Kidney glomerular epithelial cell (primary cell): ENCODE measurements around the gene RAB8B.

Experiments used
- DNase-seq: peaks from one replicate; lab custom pipeline; 2025; lab: John Stamatoyannopoulos, UW

Gene RAB8B

DNA sequence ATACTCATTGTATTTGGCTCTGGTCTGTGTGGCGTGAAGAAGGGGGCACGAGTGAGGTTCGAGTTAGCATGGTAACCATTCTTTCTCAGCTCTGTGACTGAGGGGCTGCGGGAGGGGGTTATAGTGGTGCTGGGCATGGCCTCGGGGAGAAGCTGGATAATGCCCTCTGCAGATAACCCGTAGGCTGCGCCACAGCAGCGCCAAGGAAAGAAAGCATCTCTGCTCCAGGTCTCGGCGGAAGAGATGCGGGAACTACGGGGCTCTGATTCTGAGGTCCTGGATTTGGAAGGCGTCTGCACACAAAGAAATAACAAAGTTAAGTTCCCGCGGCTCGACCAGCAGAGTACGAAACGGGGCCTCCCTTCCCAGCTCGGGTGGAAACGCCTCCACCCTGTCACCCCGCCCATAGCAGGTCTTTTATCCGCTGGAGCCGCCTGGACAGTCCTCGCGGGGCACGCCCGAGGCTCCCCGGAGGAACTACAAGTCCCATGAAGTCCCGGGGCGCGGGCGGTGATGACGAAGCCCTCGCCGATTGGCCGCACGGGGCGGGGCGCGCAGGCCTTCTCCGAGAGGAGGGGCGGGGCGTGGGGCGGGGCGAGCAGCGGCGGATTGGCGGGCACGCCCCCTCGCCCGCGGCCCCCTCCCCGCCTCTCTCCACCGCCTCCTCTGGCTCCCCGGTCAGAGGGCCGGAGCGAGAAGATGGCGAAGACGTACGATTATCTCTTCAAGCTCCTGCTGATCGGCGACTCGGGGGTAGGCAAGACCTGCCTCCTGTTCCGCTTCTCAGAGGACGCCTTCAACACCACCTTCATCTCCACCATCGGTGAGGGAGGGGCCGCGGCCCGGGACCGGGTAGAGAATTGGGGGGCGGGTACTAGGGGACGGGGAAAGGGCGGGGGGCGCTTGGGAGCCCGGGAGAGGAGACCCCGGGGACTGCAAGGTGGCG, at the start of gene RAB8B:
TSS of gene RAB8B (plus strand) at position 681 of the 946 bp plus-strand sequence. CDS start at position 700, 19 bp downstream.
- peak; percentile 92 for DNase-seq

DNA sequence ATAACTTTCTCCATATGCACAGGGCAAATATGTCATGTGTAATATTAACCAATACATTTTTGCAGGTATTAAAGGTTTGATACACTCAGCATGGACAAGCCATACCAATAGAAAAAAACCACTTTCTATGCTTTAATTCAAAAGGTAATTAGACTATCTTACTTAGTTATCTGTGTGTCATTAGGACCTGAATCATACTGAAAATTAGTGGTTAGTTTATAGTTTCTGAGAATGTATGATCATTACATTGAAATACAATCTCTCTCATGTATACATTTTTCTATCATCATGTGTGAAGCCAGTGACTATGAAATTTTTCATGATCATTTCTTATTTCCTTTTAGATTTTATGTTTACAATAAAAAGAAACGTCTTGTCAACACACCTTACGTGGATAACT, 48.5 kb upstream of the RAB8B start:
- DNase-seq, result no peak

DNA sequence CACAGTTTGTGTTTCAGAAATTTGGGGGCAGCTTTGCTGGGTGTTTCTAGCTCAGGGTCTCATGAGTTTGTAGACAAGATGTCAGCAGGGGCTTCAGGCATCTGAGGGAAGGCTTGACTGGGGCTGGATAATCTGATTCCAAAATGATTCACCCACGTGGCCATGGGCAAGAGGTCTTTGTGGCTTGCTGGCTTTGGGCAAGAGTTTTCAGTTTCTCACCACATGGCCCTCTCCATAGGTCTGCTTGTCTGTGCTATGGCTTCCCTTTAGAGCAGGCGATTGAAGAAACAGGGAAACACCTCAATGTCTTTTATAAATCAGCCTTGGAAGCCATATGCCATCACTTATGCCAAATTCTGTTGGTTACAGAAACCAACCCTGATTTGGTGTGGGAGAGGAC, 44.0 kb upstream of the RAB8B start:
- DNase-seq, result no peak

DNA sequence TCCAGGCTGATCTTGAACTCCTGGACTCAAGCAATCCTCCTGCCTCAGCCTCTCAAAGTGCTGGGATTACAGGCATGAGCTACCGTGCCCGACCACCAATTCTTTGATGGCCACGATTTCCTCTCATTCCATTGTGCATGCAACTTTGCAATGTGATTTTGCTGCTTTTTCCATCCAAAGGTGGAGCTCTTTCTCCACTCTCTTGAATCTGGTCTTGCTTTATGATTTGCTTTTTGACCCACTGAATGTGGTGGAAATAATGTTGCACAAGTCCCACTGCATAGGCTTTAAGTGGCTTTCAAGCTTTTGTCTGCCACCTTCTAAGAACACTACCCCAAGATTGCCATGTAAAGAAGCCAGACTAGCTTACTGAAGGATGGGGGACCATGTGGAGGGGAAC, 42.7 kb upstream of the RAB8B start:
- peak; percentile 9 for DNase-seq

DNA sequence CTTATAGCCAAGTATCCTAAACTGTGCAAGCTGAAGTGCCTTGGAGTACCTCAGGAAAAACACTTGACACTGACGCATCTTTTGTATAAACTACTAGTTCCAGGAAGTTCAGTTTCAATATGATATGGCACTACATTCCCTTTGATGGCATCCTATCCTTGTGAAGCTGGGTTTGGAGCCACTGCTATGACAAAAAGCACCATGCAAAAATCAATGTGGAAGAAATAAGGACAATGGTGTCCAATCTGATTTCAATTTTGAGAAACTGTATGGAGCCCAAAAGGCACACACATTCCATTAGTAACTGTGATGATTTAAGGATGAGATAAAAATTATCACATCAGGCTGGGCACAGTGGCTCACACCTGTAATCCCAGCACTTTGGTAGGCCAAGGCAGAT, 37.7 kb upstream of the RAB8B start:
- no peak for DNase-seq

DNA sequence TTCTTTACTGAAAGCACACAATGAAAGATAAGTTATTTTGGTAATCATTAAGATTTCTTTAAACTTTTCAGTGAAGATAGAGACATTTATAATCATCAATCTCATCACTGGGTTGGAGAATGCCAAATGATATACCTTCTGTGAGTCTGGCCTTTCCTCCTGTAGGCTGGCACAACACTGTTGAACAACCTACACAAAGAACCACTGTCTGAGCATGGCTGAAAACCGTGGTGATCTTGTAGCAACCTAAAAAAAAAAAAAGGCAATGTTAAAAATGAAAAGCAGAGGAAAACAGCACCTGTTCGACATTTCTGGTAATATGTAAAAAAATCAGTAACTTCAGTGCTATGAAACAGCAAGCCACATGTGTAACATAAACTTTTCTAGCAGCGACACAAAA, 33.9 kb upstream of the RAB8B start:
- no peak for DNase-seq

DNA sequence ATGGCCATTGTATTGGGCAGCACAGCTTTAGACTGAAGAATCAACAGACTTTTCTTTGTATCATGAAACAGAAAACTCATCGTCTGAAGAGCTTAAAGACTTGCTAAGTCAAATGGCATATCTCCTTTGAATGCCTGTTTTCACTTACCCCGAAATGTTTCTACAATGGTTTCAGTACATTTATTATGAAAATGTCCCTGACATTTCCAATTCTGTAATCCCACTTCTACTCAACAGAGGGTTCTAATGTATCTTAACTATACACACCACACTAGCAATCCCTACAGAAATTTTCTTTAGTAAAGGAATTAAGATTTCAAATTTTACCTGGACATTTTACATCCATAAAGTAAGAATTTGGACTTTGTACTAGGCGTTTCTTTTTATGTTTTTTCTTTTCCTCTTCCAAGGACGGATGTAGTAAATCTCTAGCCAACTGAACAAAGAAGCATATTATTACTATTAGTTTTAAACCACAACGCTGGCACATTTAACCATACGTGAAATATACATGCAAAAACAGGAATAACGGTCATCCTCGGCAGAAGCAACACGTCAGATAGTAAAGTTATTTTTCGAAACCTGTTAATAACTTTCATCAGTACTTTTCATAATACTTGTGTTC, 33.2 kb upstream of the RAB8B start:
- DNase-seq, result no peak

DNA sequence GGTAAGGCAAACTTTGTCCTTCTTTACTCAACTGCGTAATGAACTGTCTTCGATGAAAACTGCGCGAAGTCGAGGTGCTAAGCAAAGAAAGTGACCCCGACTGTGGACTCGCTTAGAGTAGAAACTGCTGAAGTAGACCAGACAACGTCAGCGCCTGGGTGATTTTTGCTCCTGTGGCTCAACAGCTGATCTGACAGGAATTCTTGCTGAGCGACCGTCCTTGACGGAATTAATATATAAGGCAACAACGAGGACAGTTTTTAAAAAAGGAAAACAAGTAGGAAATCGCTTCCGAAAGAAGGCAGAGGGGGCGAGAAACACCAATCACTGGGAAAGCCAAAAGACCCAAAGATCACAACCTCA, 32.7 kb upstream of the RAB8B start:
- DNase-seq, result peak; percentile 81

DNA sequence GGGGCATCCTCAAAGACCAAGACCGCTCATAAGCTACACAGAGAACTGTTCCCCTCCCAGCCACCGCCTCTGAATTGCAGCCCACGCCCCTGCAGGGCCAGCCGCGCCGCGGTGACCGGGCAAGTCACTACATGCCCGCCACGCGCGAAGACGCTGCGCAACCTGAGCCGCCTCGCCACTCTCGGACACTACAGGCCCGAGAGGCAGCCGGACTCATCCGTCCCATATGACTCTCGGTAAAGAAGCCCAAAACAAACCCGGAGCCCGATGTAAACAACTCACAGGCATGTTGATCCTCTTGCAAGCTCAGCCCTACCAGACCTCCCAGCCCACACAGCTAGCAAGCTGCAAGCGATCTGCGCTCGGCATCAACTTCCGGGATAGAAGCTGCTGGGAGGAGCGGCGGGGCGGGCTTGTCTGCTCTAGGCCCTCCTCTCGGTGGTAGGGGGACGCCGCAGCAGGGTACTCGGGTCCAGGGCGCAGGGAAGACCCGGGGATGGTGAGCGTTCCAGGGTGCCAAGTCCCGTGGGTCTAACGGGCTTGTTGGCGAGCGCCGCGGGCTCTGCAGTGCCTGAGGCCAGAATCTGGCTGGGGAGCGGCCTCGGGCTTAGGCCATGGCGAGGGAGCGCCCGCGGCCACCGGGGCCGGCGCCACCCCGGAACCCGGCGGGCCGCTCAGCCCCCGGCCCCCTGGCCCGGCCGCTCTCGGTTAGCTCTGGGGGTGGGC, 32.1 kb upstream of the RAB8B start, which contains the start of gene RPS27L:
TSS of gene RPS27L (minus strand) at position 360 of the 726 bp plus-strand sequence. CDS start at position 288, 72 bp downstream.
- peak; percentile 75 for DNase-seq

DNA sequence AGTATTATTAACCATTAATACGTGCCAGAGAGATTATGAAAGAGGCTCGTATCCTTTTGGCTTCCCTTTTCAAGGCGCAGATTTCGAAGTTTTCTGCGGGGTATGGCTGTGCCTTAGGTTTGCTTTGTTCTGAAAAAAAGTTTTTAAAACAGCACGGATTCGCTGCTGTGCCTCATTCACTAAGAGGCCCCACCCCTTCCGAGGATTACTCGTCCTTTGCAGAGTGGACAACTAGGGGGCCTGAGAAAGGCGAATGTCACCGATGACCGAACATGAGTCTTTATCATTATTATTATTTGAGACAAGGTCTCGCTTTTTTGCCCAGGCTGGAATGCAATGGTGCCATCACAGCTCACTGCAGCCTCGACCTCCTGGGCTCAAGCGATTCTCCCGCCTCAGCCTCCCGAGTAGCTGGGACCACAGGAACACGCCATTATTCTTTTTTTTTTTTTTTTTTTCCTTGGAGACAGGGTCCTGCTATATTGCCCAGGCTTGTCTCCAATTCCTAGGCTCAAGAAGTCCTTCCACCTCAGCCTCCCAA, 31.4 kb upstream of the RAB8B start:
- DNase-seq, result peak; percentile 71

DNA sequence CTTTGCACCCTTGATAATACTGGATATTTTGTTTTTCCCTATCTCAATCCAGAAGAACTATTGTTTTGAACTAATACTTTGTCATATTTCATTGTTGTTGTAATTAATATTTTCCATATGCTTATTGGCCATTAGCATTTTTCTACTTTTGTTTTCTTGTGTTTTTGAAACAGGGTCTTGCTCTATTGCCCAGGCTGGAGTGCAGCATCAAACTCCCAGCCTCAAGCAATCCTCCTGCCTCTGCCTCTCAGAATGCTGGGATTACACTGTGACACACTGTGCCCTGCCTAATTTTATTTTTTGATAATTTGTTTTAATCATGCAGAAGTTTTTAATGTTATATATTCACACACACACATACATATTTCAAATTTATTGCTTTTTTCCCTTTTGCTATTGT, 28.8 kb upstream of the RAB8B start:
- no peak for DNase-seq

DNA sequence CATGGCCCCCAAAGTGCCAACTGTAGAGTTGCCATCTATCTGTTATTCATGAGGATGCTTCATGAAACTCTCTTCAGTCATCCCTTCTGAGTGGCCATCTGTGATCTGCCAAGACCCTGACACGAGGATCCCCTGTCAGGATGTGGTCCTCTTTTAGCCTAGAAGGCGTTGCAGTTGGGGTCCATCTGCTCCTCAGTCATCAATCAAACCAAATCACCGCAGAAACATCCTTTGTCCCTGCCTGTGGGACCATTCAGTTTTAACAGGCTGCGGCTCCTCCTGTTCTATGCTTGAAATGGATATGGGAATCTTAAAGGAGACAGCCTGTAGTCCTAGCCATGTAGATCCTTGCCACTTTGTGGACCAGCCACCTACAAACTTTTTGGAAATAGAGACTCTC, 26.2 kb upstream of the RAB8B start:
- no peak for DNase-seq

DNA sequence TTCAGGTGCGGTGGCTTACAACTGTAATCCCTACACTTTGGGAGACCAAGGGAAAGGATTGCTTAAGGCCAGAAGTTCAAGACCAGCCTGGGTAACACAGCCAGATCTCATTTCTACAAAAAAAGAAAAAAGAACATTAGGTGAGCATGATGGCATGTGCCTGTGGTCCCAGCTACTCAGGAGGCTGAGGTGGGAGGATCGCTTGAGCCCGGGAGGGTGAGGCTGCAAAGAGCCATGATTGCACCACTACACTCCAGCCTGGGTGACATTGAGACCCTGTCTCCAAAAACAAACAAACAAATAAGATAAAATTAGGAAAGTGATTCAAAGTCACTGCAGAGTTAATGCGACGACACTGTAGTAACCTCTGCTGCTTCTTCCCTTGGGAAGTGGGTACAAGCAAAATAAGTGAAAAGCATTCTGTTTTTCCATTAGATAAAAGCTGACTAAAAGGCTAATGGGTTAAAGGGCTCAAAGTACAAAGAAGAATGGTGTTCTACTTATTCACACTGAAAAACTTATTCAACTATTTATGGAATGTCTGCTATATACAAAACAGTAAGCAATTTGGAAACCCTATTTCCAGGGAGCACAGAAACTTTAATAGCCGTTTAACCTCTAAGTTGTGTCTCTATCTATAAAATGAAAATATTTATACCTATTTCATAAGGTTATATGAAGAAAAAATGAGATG, 24.1 kb upstream of the RAB8B start:
- DNase-seq, result no peak

DNA sequence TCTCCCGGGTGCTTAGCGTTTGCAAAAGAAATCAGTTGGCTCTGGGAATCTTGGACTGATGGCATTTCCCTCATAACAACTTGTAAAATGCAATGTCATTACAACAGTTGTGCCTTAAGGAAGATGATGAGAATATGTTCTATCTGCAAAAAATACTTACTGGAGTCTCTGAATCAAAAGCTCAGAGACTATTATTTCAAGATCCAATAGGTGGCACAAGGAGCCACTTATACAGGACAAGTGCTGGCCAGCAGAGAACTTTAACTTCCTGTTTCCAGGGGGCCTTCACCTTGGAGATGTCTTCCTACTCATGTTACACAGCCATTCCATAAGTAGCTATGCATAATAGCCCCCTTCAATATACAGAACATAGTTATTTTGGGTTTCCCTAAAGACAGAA, 23.2 kb upstream of the RAB8B start:
- DNase-seq, result no peak

DNA sequence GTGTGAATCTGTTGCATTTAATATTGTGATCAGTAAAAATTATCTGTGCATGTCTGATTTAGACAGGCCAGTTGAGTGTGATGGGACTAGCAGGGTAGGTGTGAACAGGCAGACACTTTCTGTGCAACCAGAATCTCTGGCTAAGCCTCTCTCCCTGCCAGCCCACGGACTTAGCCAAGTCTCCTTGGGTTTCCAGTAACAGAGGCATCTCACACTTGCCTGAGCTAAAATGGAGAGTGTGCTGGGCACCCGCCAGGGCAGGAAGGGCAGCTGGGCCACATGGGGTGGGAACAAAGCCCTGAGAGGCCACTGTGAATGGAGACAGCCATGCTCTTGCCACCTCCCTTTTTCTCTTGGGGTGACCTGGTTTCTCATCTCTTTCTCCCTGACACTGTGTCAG, 19.6 kb upstream of the RAB8B start:
- no peak for DNase-seq

DNA sequence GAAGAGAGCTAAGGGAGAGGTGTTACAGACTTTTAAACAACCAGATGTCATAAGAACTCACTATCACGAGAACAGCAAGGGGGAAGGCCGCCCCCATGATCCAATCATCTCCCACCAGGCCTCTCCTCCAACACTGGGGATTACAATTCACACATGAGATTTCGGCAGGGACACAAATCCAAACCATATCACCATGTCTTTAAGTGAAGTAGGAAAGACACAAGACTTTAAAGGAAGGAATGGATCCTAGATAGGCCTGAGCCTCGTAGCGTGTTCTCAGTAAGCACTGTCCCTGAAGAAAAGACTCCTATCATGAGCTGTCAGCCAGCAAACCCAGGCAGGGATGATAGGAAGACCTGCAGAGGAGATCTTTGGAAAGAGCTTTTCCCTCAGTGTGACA, 17.0 kb upstream of the RAB8B start:
- no peak for DNase-seq

DNA sequence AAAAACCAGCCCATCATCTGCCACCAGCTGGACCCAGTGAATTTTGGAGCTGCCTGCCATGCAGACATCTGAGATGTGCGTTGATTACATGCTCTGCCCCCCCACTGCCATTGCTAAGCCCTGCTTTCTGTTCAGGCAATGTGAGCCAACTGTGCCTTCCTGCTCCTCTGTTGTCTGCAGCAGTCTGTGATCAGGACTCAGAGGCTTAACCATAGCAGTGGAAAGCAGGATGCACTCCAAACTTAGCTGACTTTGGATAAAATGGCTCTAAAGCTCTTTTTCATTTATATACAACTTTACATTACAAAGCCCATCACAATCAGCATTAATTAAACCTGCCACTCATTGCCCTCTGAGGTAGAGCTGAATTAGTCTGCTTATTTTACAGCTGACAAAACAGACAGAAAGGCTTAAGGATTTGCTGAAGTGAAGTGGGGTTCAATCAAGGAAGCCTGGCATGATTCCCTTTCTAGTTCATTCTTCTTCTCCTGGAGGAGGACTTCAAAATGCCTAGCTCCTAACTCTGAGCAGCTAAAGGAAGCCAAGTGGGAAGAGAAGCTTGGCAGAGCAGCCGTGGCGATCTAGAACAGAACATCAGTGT, 16.5 kb upstream of the RAB8B start:
- DNase-seq, result no peak

DNA sequence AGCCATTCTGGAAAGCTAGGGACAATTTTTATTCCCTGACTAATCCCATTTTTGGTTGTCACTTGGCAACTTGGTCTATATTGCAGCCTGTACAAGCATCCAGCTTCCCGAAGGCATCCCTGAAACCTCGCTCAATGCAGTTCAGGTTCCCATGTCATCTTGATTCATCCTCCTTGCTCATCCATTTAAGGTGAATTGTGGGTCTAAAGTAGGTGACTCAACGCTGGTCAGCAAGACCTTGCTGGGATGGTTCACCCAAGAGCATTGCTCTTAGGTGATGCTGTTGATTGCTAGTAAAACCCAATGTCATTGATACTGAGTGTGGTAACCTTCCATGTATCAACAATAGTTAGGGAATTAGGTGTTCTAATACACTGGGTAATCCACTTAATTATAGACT, 13.1 kb upstream of the RAB8B start:
- no peak for DNase-seq

DNA sequence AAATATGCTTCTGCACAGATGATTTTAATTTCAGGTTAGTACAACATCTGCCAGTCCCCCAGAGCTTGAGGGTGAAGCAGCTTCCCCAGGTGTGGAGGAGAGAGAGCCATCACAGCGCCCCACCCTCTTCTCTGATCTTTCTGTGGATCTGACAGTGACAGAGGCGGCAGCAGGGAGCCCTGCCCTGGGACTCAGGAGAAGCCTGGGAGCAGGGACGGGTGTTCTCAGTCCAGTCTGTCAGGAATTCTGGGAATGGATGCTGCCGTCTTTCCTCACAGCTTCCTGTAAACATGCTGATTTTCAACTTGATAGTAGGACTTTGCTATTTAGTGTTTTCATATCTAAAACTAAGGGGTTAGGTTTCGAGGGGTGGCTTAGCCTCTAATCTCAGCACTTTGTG, 11.4 kb upstream of the RAB8B start:
- no peak for DNase-seq

DNA sequence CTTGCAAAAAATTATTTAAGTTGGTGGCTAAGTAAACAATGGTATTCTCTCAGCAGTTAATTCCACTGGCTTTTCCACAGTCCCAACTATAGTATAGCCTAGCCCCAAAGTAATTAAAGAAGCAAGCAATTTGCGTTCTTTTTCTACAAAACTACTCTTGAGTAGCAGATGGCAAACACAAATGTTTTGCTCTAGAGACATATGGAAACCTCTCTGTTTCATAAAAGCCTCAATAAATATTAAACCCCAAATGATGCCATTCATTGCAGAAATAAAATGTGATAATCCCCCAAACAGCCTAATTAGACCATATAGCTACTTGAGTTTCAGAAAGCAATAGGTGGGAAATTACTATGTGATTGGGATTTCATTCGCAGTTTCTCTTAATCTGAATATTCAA, 8.7 kb upstream of the RAB8B start:
- DNase-seq, result no peak

DNA sequence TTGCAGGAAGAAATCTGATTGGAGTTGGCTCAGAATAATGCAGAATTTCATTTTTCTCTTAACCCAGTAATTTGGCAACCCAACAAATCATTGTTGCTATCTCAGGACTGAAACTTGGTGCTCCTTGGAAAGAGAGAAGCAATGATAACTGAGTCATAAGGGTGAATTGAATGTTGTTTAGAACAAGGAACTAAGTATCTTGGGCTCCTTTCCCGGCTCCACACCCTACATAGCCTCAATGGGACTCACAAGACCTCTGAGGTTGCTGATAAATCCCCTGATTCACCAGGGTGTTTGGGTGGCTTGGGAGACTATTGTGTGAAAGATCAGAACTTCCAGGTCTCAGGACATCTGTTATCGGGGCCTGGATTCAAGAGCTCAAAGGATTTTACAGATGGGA, 7.8 kb upstream of the RAB8B start:
- no peak for DNase-seq

DNA sequence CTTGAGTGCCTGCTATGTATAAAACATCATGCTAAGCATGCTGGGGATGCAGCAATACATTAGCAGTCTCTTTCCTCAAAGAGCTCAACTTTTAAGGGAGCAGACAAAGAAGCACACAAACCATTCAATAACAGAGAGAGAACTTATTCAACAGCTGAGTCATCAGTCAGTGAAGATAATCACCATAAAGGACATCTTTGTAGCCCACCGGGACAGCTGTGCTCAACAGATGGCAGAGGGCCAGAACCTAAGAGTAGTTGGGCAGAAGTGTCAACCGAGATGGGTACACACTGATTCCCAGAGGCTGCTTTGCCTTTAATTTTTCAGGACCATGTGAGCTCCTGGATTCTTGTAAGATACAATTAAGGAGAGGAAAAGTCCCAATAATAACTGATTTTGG, 4.2 kb upstream of the RAB8B start:
- no peak for DNase-seq
